ENCODE measurements around the gene PARD6G.
"Not testable (repeated sequence)": the region's sequence is repeated elsewhere in the genome, so short reads cannot be mapped to it uniquely, and the experiment has no call there.

The PARD6G gene

DNA sequence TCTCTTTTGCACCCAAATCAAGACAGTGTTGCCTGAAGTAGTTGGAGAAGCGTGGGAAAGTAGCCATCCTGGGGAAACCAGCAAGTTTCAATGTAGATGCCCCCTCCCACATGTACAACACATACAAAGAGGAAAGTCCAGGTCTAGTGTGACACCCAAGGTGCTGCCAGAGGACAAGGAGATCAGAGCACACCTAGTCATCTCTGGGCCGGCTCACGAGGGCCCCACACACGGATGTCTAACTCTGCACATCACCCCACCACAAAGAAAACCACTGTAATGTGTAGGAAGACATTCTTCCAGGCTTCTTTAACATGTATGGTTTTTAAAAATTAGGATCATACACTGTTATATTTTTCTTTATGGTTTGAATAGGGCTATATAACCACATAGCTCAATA lies 21.6 kb downstream of the PARD6G start:
- Histone ChIP-seq H3K27me3 (replicated peaks in 2 of 5; ENCODE audit: control insufficient read depth in 4 of 5, insufficient read depth in 5 of 5, low read length in 4 of 5) (peaks cover 0 to 2% (median 0%) of the 10 kb centered on the region in 5 experiments), H3K27ac (ENCODE audit: insufficient read depth in 1 of 2, low read depth in 1 of 2, low read length in 2 of 2, poor library complexity in 1 of 2, severe bottlenecking in 2 of 2) (no peak overlapping the region), H3K36me3 (ENCODE audit: control insufficient read depth in 4 of 4, insufficient read depth in 4 of 4, low read length in 3 of 4) (no peaks in the 10 kb centered on the region), H3K9me3 (ENCODE audit: control extremely low read depth in 1 of 5, control insufficient read depth in 4 of 5, insufficient read depth in 2 of 5, low read depth in 1 of 5, low read length in 4 of 5) (peaks cover 0 to 3% (median 0%) of the 10 kb centered on the region in 5 experiments), H3K4me1 (ENCODE audit: control extremely low read depth in 1 of 4, control insufficient read depth in 4 of 4, insufficient read depth in 4 of 4, low read length in 3 of 4) (no peaks in the 10 kb centered on the region), H3K4me3 (ENCODE audit: control insufficient read depth in 1 of 7, extremely low read depth in 1 of 7, insufficient read depth in 4 of 7, low read depth in 2 of 7, low read length in 6 of 7) (no peak overlapping the region)
- ChIA-PET CTCF (interaction anchor here (1.5 kb wide), 1 partner anchor 22 kb away, joined by 4 read pairs; no protein-coding TSS in a partner anchor), POLR2A (no interaction called here)
- no CpG with 5 or more reads among the region's 4 CpGs for WGBS (ENCODE audit: insufficient coverage)
- no peak for DNase-seq

DNA sequence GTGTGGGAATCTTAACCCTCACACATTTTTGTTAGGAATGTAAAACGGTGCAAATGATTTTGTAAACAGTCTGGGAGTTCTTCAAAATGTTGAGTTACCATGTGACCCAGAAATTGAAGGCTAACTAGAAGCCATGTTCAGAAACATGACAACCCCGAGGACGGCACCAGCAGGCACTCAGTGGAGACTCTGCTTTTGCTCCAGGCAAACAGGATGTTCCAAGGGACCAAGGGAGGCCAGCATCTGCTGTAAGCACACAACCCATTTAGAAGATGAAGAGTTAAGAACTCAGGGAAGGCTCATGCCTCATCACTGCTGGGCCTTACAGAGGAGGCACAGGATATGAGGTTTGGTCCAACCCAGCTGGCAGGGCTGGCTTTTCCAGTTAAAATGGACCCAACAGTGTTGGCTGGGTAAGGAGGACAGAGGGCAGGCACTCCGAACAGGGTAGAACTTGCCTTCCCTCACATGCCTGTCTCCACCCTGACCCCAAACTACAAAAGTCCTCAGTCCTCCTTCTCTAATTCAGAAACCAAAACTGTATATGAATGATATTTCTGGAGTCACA lies 23.6 kb downstream of the PARD6G start:
- no peak overlapping the region for H3K4me3 ChIP-seq (ENCODE audit: control insufficient read depth in 1 of 7, extremely low read depth in 1 of 7, insufficient read depth in 4 of 7, low read depth in 2 of 7, low read length in 6 of 7)
- ChIA-PET POLR2A (no interaction called here), CTCF (no interaction called here)

DNA sequence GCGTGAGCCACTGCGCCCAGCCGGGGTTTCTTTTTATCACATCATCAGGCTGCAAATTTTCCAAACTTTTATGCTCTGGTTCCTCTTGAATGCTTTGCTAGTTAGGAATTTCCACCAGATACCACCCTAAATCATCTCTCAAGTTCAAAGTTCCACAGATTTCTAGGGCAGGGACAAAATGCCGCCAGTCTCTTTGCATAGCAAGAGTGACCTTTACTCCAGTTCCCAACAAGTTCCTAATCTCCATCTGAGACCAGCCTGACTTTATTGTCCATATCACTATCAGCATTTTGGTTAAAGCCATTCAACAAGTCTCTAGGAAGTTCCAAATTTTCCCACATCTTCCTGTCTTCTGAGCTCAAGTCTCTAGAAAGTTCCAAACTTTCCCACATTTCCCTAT lies 27.8 kb downstream of the PARD6G start:
- H3K36me3 ChIP-seq (ENCODE audit: control insufficient read depth in 4 of 4, insufficient read depth in 4 of 4, low read length in 3 of 4); H3K4me3 ChIP-seq (ENCODE audit: control insufficient read depth in 1 of 7, extremely low read depth in 1 of 7, insufficient read depth in 4 of 7, low read depth in 2 of 7, low read length in 6 of 7); CTCF ChIA-PET; POLR2A ChIA-PET; H3K9me3 ChIP-seq (ENCODE audit: control extremely low read depth in 1 of 5, control insufficient read depth in 4 of 5, insufficient read depth in 2 of 5, low read depth in 1 of 5, low read length in 4 of 5); DNase-seq; H3K4me1 ChIP-seq (ENCODE audit: control extremely low read depth in 1 of 4, control insufficient read depth in 4 of 4, insufficient read depth in 4 of 4, low read length in 3 of 4); H3K27ac ChIP-seq (ENCODE audit: insufficient read depth in 1 of 2, low read depth in 1 of 2, low read length in 2 of 2, poor library complexity in 1 of 2, severe bottlenecking in 2 of 2); H3K27me3 ChIP-seq (replicated peaks in 2 of 5; ENCODE audit: control insufficient read depth in 4 of 5, insufficient read depth in 5 of 5, low read length in 4 of 5): not testable (repeated sequence)
- 97% methylated on average over 4 of the region's 4 CpGs for WGBS (ENCODE audit: insufficient coverage)

More for the DNA sequence above, 23.6 kb downstream of the PARD6G start:
- no peak for DNase-seq
- Histone ChIP-seq H3K36me3 (ENCODE audit: control insufficient read depth in 4 of 4, insufficient read depth in 4 of 4, low read length in 3 of 4) (no peaks in the 10 kb centered on the region), H3K27me3 (replicated peaks in 2 of 5; ENCODE audit: control insufficient read depth in 4 of 5, insufficient read depth in 5 of 5, low read length in 4 of 5) (peaks cover 0 to 2% (median 0%) of the 10 kb centered on the region in 5 experiments), H3K4me1 (ENCODE audit: control extremely low read depth in 1 of 4, control insufficient read depth in 4 of 4, insufficient read depth in 4 of 4, low read length in 3 of 4) (no peaks in the 10 kb centered on the region), H3K27ac (ENCODE audit: insufficient read depth in 1 of 2, low read depth in 1 of 2, low read length in 2 of 2, poor library complexity in 1 of 2, severe bottlenecking in 2 of 2) (no peak overlapping the region), H3K9me3 (ENCODE audit: control extremely low read depth in 1 of 5, control insufficient read depth in 4 of 5, insufficient read depth in 2 of 5, low read depth in 1 of 5, low read length in 4 of 5) (peaks cover 0 to 3% (median 0%) of the 10 kb centered on the region in 5 experiments)
- WGBS (ENCODE audit: insufficient coverage) = 84% methylated on average over 2 of the region's 4 CpGs

DNA sequence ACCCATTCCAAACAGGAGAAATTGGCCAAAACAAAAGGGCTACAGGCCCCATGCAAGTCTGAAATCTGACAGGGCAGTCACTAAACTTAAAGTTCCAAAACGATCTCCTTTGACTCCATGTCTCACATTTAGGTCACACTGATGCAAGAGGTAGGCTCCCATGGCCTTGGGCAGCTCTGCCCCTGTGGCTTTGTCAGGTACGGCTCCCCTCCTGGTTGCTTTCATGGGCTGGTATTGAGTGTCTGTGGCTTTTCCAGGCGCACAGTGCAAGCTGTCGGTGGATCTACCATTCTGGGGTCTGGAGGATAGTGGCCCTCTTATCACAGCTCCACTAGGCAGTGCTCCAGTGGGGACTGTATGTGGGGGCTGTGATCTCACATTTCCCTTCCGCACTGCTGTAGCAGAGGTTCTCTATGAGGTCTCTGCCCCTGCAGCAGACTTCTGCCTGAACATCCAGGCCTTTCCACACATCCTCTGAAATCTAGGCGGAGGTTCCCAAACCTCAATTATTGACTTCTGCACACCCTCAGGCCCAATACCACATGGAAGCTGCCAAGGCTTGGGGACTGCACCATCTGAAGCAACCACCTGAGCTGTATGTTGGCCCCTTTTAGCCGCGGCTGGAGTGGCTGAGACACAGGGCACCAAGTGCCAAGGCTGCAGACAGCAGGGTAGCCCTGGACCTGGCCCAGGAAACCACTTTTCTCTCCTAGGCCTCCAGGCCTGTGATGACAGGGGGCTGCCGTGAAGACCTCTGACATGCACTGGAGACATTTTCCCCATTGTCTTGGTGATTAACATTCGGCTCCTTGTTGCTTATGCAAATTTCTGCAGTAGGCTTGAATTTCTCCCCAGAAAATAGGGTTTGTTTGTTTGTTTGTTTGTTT lies 28.7 kb downstream of the PARD6G start:
- peaks cover 0 to 4% (median 0%) of the 10 kb centered on the region in 5 experiments for H3K27me3 ChIP-seq (replicated peaks in 2 of 5; ENCODE audit: control insufficient read depth in 4 of 5, insufficient read depth in 5 of 5, low read length in 4 of 5)
- no peaks in the 10 kb centered on the region for H3K36me3 ChIP-seq (ENCODE audit: control insufficient read depth in 4 of 4, insufficient read depth in 4 of 4, low read length in 3 of 4)
- no peak for DNase-seq
- 98% methylated on average over 8 of the region's 10 CpGs for WGBS (ENCODE audit: insufficient coverage)
- H3K27ac ChIP-seq (ENCODE audit: insufficient read depth in 1 of 2, low read depth in 1 of 2, low read length in 2 of 2, poor library complexity in 1 of 2, severe bottlenecking in 2 of 2) = no peak overlapping the region
- ChIA-PET POLR2A (no interaction called here), CTCF (no interaction called here)
- no peak overlapping the region for H3K4me3 ChIP-seq (ENCODE audit: control insufficient read depth in 1 of 7, extremely low read depth in 1 of 7, insufficient read depth in 4 of 7, low read depth in 2 of 7, low read length in 6 of 7)
- peaks cover 0 to 3% (median 3%) of the 10 kb centered on the region in 5 experiments for H3K9me3 ChIP-seq (ENCODE audit: control extremely low read depth in 1 of 5, control insufficient read depth in 4 of 5, insufficient read depth in 2 of 5, low read depth in 1 of 5, low read length in 4 of 5)
- H3K4me1 ChIP-seq (ENCODE audit: control extremely low read depth in 1 of 4, control insufficient read depth in 4 of 4, insufficient read depth in 4 of 4, low read length in 3 of 4) = no peaks in the 10 kb centered on the region

DNA sequence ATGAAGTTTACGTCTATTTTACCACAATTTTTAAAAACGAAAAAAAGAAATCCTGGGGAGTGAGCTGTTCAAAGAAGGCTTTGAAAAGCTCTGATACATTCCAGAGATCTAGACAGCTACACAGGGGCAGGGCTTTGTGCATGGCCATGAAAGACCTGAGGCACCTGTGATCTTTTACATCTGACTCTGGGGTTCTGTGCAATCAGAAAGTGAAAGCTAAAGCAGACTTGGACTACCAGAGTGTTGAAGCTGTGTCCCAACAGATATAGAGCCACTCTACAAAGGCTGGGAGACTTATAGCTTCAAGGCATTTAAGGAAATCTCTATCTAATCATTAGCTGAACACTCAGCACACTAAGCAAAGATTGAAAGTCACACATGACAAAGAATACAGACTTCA lies 34.1 kb downstream of the PARD6G start:
- CTCF ChIA-PET = no interaction called here

DNA sequence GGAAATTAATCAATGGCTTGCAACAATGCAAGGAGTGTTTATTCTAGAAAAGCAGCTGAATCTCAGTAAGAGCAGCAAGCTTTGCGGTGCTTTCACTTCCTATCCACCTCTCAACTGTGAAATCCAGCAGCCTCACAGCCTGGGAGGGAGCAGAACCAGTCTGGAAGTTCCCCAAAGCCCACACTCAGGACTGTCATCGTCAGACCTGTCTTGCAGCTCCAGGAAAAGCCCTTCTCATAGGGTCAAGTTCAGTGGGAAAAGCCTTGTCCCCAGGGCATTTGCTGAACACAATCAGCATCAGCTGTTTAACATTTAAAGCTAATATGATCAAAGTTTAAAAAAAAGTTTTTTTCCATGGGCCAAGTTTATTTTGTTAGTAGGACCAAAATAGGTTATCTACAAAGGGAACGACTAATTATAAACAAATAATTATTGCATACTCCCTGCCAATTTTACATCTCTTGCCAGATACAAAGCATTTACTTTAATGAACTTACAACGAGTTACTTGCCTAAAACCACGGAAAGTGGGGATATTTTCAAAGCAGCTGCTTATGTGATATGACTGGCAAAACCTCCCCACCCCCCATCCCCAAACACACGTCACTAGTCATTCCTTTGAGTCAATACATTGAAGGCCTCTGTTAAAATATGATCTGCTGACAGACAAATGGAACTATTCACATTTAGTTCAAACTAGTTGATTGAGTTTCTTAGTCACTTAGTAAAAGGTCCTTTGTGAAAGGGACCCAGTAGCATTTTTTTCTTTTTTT lies 36.8 kb downstream of the PARD6G start:
- peaks cover 0 to 3% (median 0%) of the 10 kb centered on the region in 5 experiments for H3K9me3 ChIP-seq (ENCODE audit: control extremely low read depth in 1 of 5, control insufficient read depth in 4 of 5, insufficient read depth in 2 of 5, low read depth in 1 of 5, low read length in 4 of 5)
- H3K27ac ChIP-seq (ENCODE audit: insufficient read depth in 1 of 2, low read depth in 1 of 2, low read length in 2 of 2, poor library complexity in 1 of 2, severe bottlenecking in 2 of 2) = no peak overlapping the region
- POLR2A ChIA-PET = no interaction called here
- DNase-seq = no peak
- CTCF ChIA-PET = interaction anchor here (1.1 to 1.3 kb wide), 2 partner anchors 10 to 29 kb away, joined by 3 read pairs; no protein-coding TSS in a partner anchor
- WGBS (ENCODE audit: insufficient coverage) = 79% methylated on average over 3 of the region's 6 CpGs
- peaks cover 0 to 8% (median 3%) of the 10 kb centered on the region in 5 experiments for H3K27me3 ChIP-seq (replicated peaks in 2 of 5; ENCODE audit: control insufficient read depth in 4 of 5, insufficient read depth in 5 of 5, low read length in 4 of 5)
- H3K4me1 ChIP-seq (ENCODE audit: control extremely low read depth in 1 of 4, control insufficient read depth in 4 of 4, insufficient read depth in 4 of 4, low read length in 3 of 4) = no peaks in the 10 kb centered on the region
- no peak overlapping the region for H3K4me3 ChIP-seq (ENCODE audit: control insufficient read depth in 1 of 7, extremely low read depth in 1 of 7, insufficient read depth in 4 of 7, low read depth in 2 of 7, low read length in 6 of 7)
- H3K36me3 ChIP-seq (ENCODE audit: control insufficient read depth in 4 of 4, insufficient read depth in 4 of 4, low read length in 3 of 4) = no peaks in the 10 kb centered on the region

More for the DNA sequence above, 34.1 kb downstream of the PARD6G start:
- peaks cover 0 to 3% (median 0%) of the 10 kb centered on the region in 5 experiments for H3K9me3 ChIP-seq (ENCODE audit: control extremely low read depth in 1 of 5, control insufficient read depth in 4 of 5, insufficient read depth in 2 of 5, low read depth in 1 of 5, low read length in 4 of 5)
- DNase-seq = no peak
- H3K27ac ChIP-seq (ENCODE audit: insufficient read depth in 1 of 2, low read depth in 1 of 2, low read length in 2 of 2, poor library complexity in 1 of 2, severe bottlenecking in 2 of 2) = no peak overlapping the region
- H3K4me1 ChIP-seq (ENCODE audit: control extremely low read depth in 1 of 4, control insufficient read depth in 4 of 4, insufficient read depth in 4 of 4, low read length in 3 of 4) = no peaks in the 10 kb centered on the region
- H3K27me3 ChIP-seq (replicated peaks in 2 of 5; ENCODE audit: control insufficient read depth in 4 of 5, insufficient read depth in 5 of 5, low read length in 4 of 5) = peaks cover 0 to 8% (median 3%) of the 10 kb centered on the region in 5 experiments
- POLR2A ChIA-PET = no interaction called here
- no peak overlapping the region for H3K4me3 ChIP-seq (ENCODE audit: control insufficient read depth in 1 of 7, extremely low read depth in 1 of 7, insufficient read depth in 4 of 7, low read depth in 2 of 7, low read length in 6 of 7)
- H3K36me3 ChIP-seq (ENCODE audit: control insufficient read depth in 4 of 4, insufficient read depth in 4 of 4, low read length in 3 of 4) = no peaks in the 10 kb centered on the region
- 100% methylated on average over 1 of the region's 2 CpGs for WGBS (ENCODE audit: insufficient coverage)
